SH-SY5Y (cell line): ENCODE results near the gene TBC1D22A.

ENCODE experiments used
- GATA2 ChIP-seq: IDR thresholded peaks from 2 replicates; pipeline ENCODE4 v1.6.1; 2011; ENCODE audit warnings: mild to moderate bottlenecking, low read depth, low read length
- GATA3 ChIP-seq: IDR thresholded peaks from 2 replicates; pipeline ENCODE4 v1.6.1; 2011; ENCODE audit warnings: low read depth, mild to moderate bottlenecking, low read length, moderate library complexity

- TF ChIP-seq GATA2 (no peak), GATA3 (no peak)
These were observed 70.8 kb downstream of the TBC1D22A start for GRCh38 chr22:46833228-46833627.
